Endodermal cell (in vitro differentiated cells): ENCODE data around the gene IQCE. TPM values are rescaled to one million over a fixed set of nuclear protein-coding genes. Genes with fewer than 3 reads are reported as not detected.

ENCODE experiments used
- DNase-seq: peaks from one replicate; pipeline ENCODE4 v3.0.0-alpha.2; 2017
- H3K27ac ChIP-seq: 2 replicates; pipeline ENCODE4 v1.5.1; 2013; ENCODE audit warnings: mild to moderate bottlenecking, low read depth, low read length, moderate library complexity
- H3K27me3 ChIP-seq: 2 replicates; pipeline ENCODE4 v1.6.1; 2013; ENCODE audit warnings: mild to moderate bottlenecking, low read length, moderate library complexity; ENCODE audit not compliant: insufficient read depth, control insufficient read depth, poor library complexity, severe bottlenecking
- H3K36me3 ChIP-seq: 2 replicates; pipeline ENCODE4 v1.7.0; 2013; ENCODE audit warnings: mild to moderate bottlenecking, low read length, moderate library complexity; ENCODE audit not compliant: control insufficient read depth, insufficient read depth
- H3K4me1 ChIP-seq: one replicate; pipeline ENCODE4 v1.7.0; 2013; ENCODE audit warnings: low read length; ENCODE audit not compliant: control insufficient read depth, insufficient read depth
- H3K4me3 ChIP-seq: 2 replicates; pipeline ENCODE4 v1.5.1; 2013; ENCODE audit warnings: mild to moderate bottlenecking, low read length, moderate library complexity
- H3K9ac ChIP-seq: 2 replicates; pipeline ENCODE4 v1.6.1; 2013; ENCODE audit warnings: mild to moderate bottlenecking, low read length, moderate library complexity; ENCODE audit not compliant: poor library complexity, severe bottlenecking; ENCODE audit errors: extremely low read depth
- H3K9me3 ChIP-seq: 2 replicates; pipeline ENCODE4 v1.6.1; 2013; ENCODE audit warnings: mild to moderate bottlenecking, low read length, moderate library complexity; ENCODE audit not compliant: control insufficient read depth
- H3K27ac Mint-ChIP-seq: 2 replicates; pipeline ENCODE4 v1.8.0; 2020; ENCODE audit warnings: mixed read lengths
- H3K27me3 Mint-ChIP-seq: 2 replicates; pipeline ENCODE4 v1.8.0; 2021; ENCODE audit warnings: mild to moderate bottlenecking, mixed read lengths; ENCODE audit not compliant: insufficient read depth
- H3K36me3 Mint-ChIP-seq: 2 replicates; pipeline ENCODE4 v1.8.0; 2020; ENCODE audit warnings: low read depth, mixed read lengths
- H3K4me1 Mint-ChIP-seq: 2 replicates; pipeline ENCODE4 v1.8.0; 2020; ENCODE audit warnings: mixed read lengths
- H3K4me3 Mint-ChIP-seq: 2 replicates; pipeline ENCODE4 v1.8.0; 2020; ENCODE audit warnings: mild to moderate bottlenecking, moderate library complexity, mixed read lengths
- H3K9me3 Mint-ChIP-seq: 2 replicates; pipeline ENCODE4 v1.8.0; 2020; ENCODE audit warnings: mild to moderate bottlenecking, mixed read lengths
- CTCF ChIP-seq: fragments of 200-600 bp; sonication (generic); conservative IDR thresholded peaks from 2 replicates; pipeline ENCODE4 v1.5.0; 2021; ENCODE audit warnings: antibody characterized with exemption, mild to moderate bottlenecking
- WGBS, 2 experiments: methylation state at CpG; one replicate each; pipeline versions ENCODE4 v1.1.5 to v1.1.7; 2013; ENCODE audit warnings: missing lambda C conversion rate in 2 of 2, mixed read lengths in 1 of 2; ENCODE audit not compliant: insufficient coverage in 1 of 2, insufficient read length in 1 of 2; 5-methylcytosine and 5-hydroxymethylcytosine counted together
- total RNA-seq, 2 donors: library from RNA; stranded (reverse); fragmentation: NEBNext Ultra II Directional in 1 of 2; extraction: Animal tissue kit (Norgen Biotek cat#: 25700) in 1 of 2; gene quantifications; 2 replicates in 1 of 2; 3 replicates in 1 of 2; pipeline ENCODE4 v1.2.1, GENCODE V29; 2021

The IQCE gene
- total RNA-seq, 2 donors from 2014 or later, result 15.4 to 20.8 TPM

GRCh38 chr7:2525658-2526630 lies 32.8 kb upstream of the IQCE start:
- Histone ChIP-seq H3K27me3 (peaks cover 7% of the 10 kb centered on the region), H3K4me3 (no peak overlapping the region), H3K27ac (no peak overlapping the region), H3K9ac (no peak overlapping the region), H3K4me1 (peaks cover 23% of the 10 kb centered on the region), H3K36me3 (no peaks in the 10 kb centered on the region), H3K9me3 (no peaks in the 10 kb centered on the region)
- no peak overlapping the region for H3K4me3 Mint-ChIP-seq
- H3K4me1 Mint-ChIP-seq, result peaks cover 35% of the 10 kb centered on the region
- H3K27ac Mint-ChIP-seq, result no peak overlapping the region
- H3K27me3 Mint-ChIP-seq, result peaks cover 9% of the 10 kb centered on the region
- peak; percentile 66 for DNase-seq
- WGBS, 2 experiments, result 91 to 92% methylated on average over 22 to 36 of the region's 36 CpGs
- TF ChIP-seq CTCF, result no peak
- no peaks in the 10 kb centered on the region for H3K9me3 Mint-ChIP-seq
- peaks cover 10% of the 10 kb centered on the region for H3K36me3 Mint-ChIP-seq

- WGBS, 2 experiments, result 93 to 96% methylated on average over 20 to 40 of the region's 40 CpGs
- Histone ChIP-seq H3K36me3 (no peaks in the 10 kb centered on the region), H3K4me3 (no peak overlapping the region), H3K9ac (no peak overlapping the region), H3K27me3 (peaks cover under 1% of the 10 kb centered on the region), H3K9me3 (no peaks in the 10 kb centered on the region), H3K27ac (no peak overlapping the region), H3K4me1 (peaks cover 23% of the 10 kb centered on the region)
- Mint-ChIP-seq H3K27me3 (peaks cover 3% of the 10 kb centered on the region), H3K36me3 (peaks cover 10% of the 10 kb centered on the region), H3K9me3 (no peaks in the 10 kb centered on the region), H3K4me1 (peaks cover 32% of the 10 kb centered on the region), H3K27ac (peak overlapping the region; percentile 44), H3K4me3 (no peak overlapping the region)
- no peak for TF ChIP-seq CTCF
- DNase-seq, result no peak
Measured at GRCh38 chr7:2526659-2527504, 31.9 kb upstream of the IQCE start.
